Esophagus squamous epithelium (tissue), 4 donors: ENCODE results near the gene QKI.

Experiments
- POLR2A ChIP-seq, 4 donors: fragments of 450-650 bp; IDR thresholded peaks; one replicate each; pipeline ENCODE4 v1.6.1; 2017; ENCODE audit warnings: antibody characterized with exemption in 4 of 4, mild to moderate bottlenecking in 4 of 4, moderate library complexity in 3 of 4
- TF ChIP-seq, protein P1 (sequence below), 6 experiments: fragments of 450-650 bp in 4 of 6; fragments of 200-600 bp in 2 of 6; sonication (generic) in 2 of 6; IDR thresholded peaks; one replicate each; pipeline ENCODE4 v1.5.1; 2016 to 2019; ENCODE audit warnings: antibody characterized with exemption in 6 of 6, mild to moderate bottlenecking in 4 of 6, moderate library complexity in 4 of 6

DNA sequence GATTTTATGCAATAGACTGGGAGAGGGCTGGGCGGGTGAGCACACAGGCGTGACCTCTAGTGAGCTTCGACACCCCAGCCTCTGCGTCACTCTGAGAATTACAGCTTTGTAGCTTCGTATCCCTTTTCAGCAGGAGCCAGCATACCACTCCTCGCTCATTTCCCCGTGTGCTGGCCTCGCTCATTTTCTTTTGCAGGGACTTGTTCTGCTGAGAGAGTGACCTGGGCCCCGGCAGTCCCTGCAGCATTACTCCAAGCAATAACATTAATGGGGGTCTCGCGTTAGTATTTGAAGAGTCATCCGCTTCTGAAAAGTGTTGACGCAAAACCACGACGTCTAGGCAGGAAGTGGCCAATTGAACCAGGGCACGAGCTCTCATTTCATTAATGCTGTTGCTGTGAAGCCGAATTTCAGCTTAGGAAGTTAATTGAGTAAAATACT lies 193.7 kb downstream of the QKI start:
- TF ChIP-seq, protein P1, sequence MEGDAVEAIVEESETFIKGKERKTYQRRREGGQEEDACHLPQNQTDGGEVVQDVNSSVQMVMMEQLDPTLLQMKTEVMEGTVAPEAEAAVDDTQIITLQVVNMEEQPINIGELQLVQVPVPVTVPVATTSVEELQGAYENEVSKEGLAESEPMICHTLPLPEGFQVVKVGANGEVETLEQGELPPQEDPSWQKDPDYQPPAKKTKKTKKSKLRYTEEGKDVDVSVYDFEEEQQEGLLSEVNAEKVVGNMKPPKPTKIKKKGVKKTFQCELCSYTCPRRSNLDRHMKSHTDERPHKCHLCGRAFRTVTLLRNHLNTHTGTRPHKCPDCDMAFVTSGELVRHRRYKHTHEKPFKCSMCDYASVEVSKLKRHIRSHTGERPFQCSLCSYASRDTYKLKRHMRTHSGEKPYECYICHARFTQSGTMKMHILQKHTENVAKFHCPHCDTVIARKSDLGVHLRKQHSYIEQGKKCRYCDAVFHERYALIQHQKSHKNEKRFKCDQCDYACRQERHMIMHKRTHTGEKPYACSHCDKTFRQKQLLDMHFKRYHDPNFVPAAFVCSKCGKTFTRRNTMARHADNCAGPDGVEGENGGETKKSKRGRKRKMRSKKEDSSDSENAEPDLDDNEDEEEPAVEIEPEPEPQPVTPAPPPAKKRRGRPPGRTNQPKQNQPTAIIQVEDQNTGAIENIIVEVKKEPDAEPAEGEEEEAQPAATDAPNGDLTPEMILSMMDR (IDR thresholded peaks at IDR 0.05): no peak
- TF ChIP-seq POLR2A (IDR thresholded peaks at IDR 0.05): no peak
